IMR-90 (cell line): ENCODE measurements around the gene NT5DC2. TPM values are rescaled to one million over a fixed set of nuclear protein-coding genes. Genes with fewer than 3 reads are reported as not detected.
A peak's percentile ranks its signal among the peaks of the same experiment; 100 is the strongest.

ENCODE experiments used
- ATAC-seq: fragments of 200-7000 bp; cut with Tn5 transposase; 2 replicates; pipeline ENCODE4 v1.9.1; 2020; ENCODE audit warnings: low read depth, mild to moderate bottlenecking, moderate library complexity
- BruUV-seq: library from RNA; stranded (reverse); fragments of 400-500 nt; replicated peaks from 2 replicates; lab custom pipeline; 2021; lab: Mats Ljungman, UMichigan
- CTCF ChIA-PET: fragments of 300-600 bp; formaldehyde crosslinking; extraction: SDS; loops from one replicate; lab custom pipeline; 2021; ENCODE audit warnings: antibody characterized with exemption; lab: Yijun Ruan, JAX
- POLR2A ChIA-PET: fragments of 300-600 bp; sonication (Branson Sonifier 250); formaldehyde crosslinking; loops from one replicate; lab custom pipeline; 2022; ENCODE audit warnings: antibody characterized with exemption; ENCODE audit not compliant: unreplicated experiment; lab: Charles Lee
- DNase-seq: peaks from one replicate; pipeline ENCODE4 v3.0.0; 2013
- H2AFZ ChIP-seq: replicated peaks from 2 replicates; pipeline ENCODE3; 2013; ENCODE audit warnings: low read length, mild to moderate bottlenecking; ENCODE audit not compliant: poor library complexity
- H2AK5ac ChIP-seq: 2 replicates; pipeline ENCODE4 v1.6.1; 2013; ENCODE audit warnings: low read depth, low read length, inconsistent platforms
- H2AK9ac ChIP-seq: replicated peaks from 2 replicates; pipeline ENCODE3; 2013; ENCODE audit warnings: mild to moderate bottlenecking, low read depth, low read length, moderate library complexity; ENCODE audit not compliant: poor library complexity
- H2BK120ac ChIP-seq: 2 replicates; pipeline ENCODE4 v1.6.1; 2013; ENCODE audit warnings: low read depth, low read length, inconsistent platforms
- H2BK15ac ChIP-seq: 3 replicates; pipeline ENCODE4 v1.6.1; 2013; ENCODE audit warnings: low read depth, low read length, inconsistent platforms
- H2BK20ac ChIP-seq: 2 replicates; pipeline ENCODE4 v1.6.1; 2013; ENCODE audit warnings: low read depth, mild to moderate bottlenecking, inconsistent platforms, low read length, moderate library complexity
- H2BK5ac ChIP-seq: 2 replicates; pipeline ENCODE4 v1.6.1; 2013; ENCODE audit warnings: mild to moderate bottlenecking, low read depth, low read length, inconsistent platforms; ENCODE audit not compliant: poor library complexity, severe bottlenecking
- H3K14ac ChIP-seq: replicated peaks from 2 replicates; pipeline ENCODE4 v1.6.1; 2013; ENCODE audit warnings: low read depth, low read length, inconsistent platforms
- H3K18ac ChIP-seq: 2 replicates; pipeline ENCODE4 v1.6.1; 2013; ENCODE audit warnings: low read depth, low read length, control low read depth
- H3K23ac ChIP-seq: 2 replicates; pipeline ENCODE4 v1.6.1; 2013; ENCODE audit warnings: low read depth, low read length, inconsistent platforms
- H3K27ac ChIP-seq: 2 replicates; pipeline ENCODE4 v1.5.1; 2013; ENCODE audit warnings: mild to moderate bottlenecking, control low read depth, low read length; ENCODE audit not compliant: insufficient read depth
- H3K27me3 ChIP-seq: 2 replicates; pipeline ENCODE4 v1.6.1; 2013; ENCODE audit warnings: low read length; ENCODE audit not compliant: control insufficient read depth, insufficient read depth
- H3K36me3 ChIP-seq: 2 replicates; pipeline ENCODE4 v1.6.1; 2013; ENCODE audit warnings: low read length, mixed read lengths; ENCODE audit not compliant: control insufficient read depth, insufficient read depth
- H3K4ac ChIP-seq: 2 replicates; pipeline ENCODE4 v1.6.1; 2013; ENCODE audit warnings: low read depth, low read length, inconsistent platforms
- H3K4me1 ChIP-seq: 2 replicates; pipeline ENCODE4 v1.6.1; 2013; ENCODE audit warnings: low read length, mixed read lengths; ENCODE audit not compliant: control insufficient read depth, insufficient read depth
- H3K4me2 ChIP-seq: 2 replicates; pipeline ENCODE4 v1.6.1; 2013; ENCODE audit warnings: low read depth, mild to moderate bottlenecking, control low read depth, low read length, moderate library complexity
- H3K4me3 ChIP-seq: 2 replicates; pipeline ENCODE4 v1.5.1; 2013; ENCODE audit warnings: low read depth, mild to moderate bottlenecking, control low read depth, low read length, moderate library complexity; ENCODE audit not compliant: insufficient read depth
- H3K56ac ChIP-seq: 2 replicates; pipeline ENCODE4 v1.6.1; 2013; ENCODE audit warnings: low read length, inconsistent platforms; ENCODE audit not compliant: insufficient read depth; ENCODE audit errors: extremely low read depth
- H3K79me1 ChIP-seq, 2 experiments: 2 replicates each; pipeline ENCODE4 v1.6.1; 2013; ENCODE audit warnings: low read length in 2 of 2, inconsistent platforms in 1 of 2, low read depth in 1 of 2
- H3K9ac ChIP-seq: 2 replicates; pipeline ENCODE4 v1.6.1; 2013; ENCODE audit warnings: low read depth, low read length, control low read depth
- H3K9me1 ChIP-seq: 2 replicates; pipeline ENCODE4 v1.6.1; 2013; ENCODE audit warnings: low read length, inconsistent platforms; ENCODE audit not compliant: insufficient read depth
- H3K9me3 ChIP-seq: 2 replicates; pipeline ENCODE4 v1.6.1; 2013; ENCODE audit warnings: low read length; ENCODE audit not compliant: control insufficient read depth, insufficient read depth
- H4K20me1 ChIP-seq: 2 replicates; pipeline ENCODE4 v1.6.1; 2013; ENCODE audit warnings: low read length, inconsistent platforms; ENCODE audit not compliant: insufficient read depth
- H4K5ac ChIP-seq: 2 replicates; pipeline ENCODE4 v1.6.1; 2013; ENCODE audit warnings: mild to moderate bottlenecking, low read depth, low read length, control low read depth
- H4K8ac ChIP-seq, 2 experiments: 2 replicates each; pipeline ENCODE4 v1.6.1; 2013; ENCODE audit warnings: low read depth in 2 of 2, low read length in 2 of 2, control low read depth in 1 of 2, inconsistent platforms in 1 of 2
- H4K91ac ChIP-seq: 2 replicates; pipeline ENCODE4 v1.6.1; 2013; ENCODE audit warnings: low read depth, low read length, inconsistent platforms; ENCODE audit not compliant: insufficient read depth
- CEBPB ChIP-seq: IDR thresholded peaks from 2 replicates; pipeline ENCODE4 v1.6.1; 2012; ENCODE audit warnings: low read depth, low read length, improper control_type of control experiment
- CHD1 ChIP-seq: IDR thresholded peaks from 2 replicates; pipeline ENCODE4 v1.6.1; 2012; ENCODE audit warnings: low read depth, low read length, improper control_type of control experiment
- FOS ChIP-seq: fragments of 150-350 bp; IDR thresholded peaks from 2 replicates; pipeline ENCODE4 v1.6.1; 2016; ENCODE audit warnings: low read depth, low read length
- MAFK ChIP-seq: IDR thresholded peaks from 2 replicates; pipeline ENCODE4 v1.6.1; 2012; ENCODE audit warnings: low read depth, low read length, improper control_type of control experiment
- MAZ ChIP-seq: IDR thresholded peaks from 2 replicates; pipeline ENCODE4 v1.6.1; 2012; ENCODE audit warnings: low read depth, mild to moderate bottlenecking, low read length, improper control_type of control experiment, moderate library complexity, borderline replicate concordance
- MXI1 ChIP-seq: IDR thresholded peaks from 2 replicates; pipeline ENCODE4 v1.6.1; 2012; ENCODE audit warnings: low read depth, mild to moderate bottlenecking, low read length, moderate library complexity, borderline replicate concordance
- NFE2L2 ChIP-seq: fragments of 150-350 bp; IDR thresholded peaks from 2 replicates; pipeline ENCODE4 v1.6.1; 2016; ENCODE audit warnings: low read depth, mild to moderate bottlenecking, low read length
- POLR2A ChIP-seq: IDR thresholded peaks from 2 replicates; pipeline ENCODE4 v1.6.1; 2012; ENCODE audit warnings: mild to moderate bottlenecking, low read depth, low read length
- RAD21 ChIP-seq: IDR thresholded peaks from 2 replicates; pipeline ENCODE4 v1.6.1; 2012; ENCODE audit warnings: low read length, improper control_type of control experiment
- RCOR1 ChIP-seq: IDR thresholded peaks from 2 replicates; pipeline ENCODE4 v1.6.1; 2012; ENCODE audit warnings: mild to moderate bottlenecking, low read length, improper control_type of control experiment; ENCODE audit not compliant: insufficient replicate concordance
- RFX5 ChIP-seq: IDR thresholded peaks from 2 replicates; pipeline ENCODE4 v1.8.0; 2012; ENCODE audit warnings: low read depth, mild to moderate bottlenecking, low read length, moderate library complexity
- SMC3 ChIP-seq: fragments of 150-350 bp; IDR thresholded peaks from 2 replicates; pipeline ENCODE4 v1.6.1; 2016; ENCODE audit warnings: low read depth, mild to moderate bottlenecking, antibody characterized with exemption, low read length, moderate library complexity
- WGBS, 2 experiments: methylation state at CpG; one replicate each; pipeline versions ENCODE4 v1.1.5 to v1.1.7; 2013; ENCODE audit warnings: missing lambda C conversion rate in 2 of 2; ENCODE audit not compliant: insufficient read length in 1 of 2; ENCODE audit errors: extremely low coverage in 2 of 2; 5-methylcytosine and 5-hydroxymethylcytosine counted together
- dilution Hi-C: fragments of 300-500 bp; cut with HindIII; formaldehyde crosslinking; loops from one replicate; pipeline ENCODE4 v1.14.3; 2018; ENCODE audit warnings: low sequenced_read_pairs; ENCODE audit not compliant: unreplicated experiment
- in situ Hi-C: fragments of 300-500 bp; cut with MboI; formaldehyde crosslinking; loops from 3 replicates; pipeline ENCODE4 v1.14.3; 2019; ENCODE audit warnings: low sequenced_read_pairs, inconsistent platforms, mixed read lengths
- intact Hi-C: fragments of 100-400 bp; cut with micrococcal nuclease; formaldehyde crosslinking; loops from 2 replicates; pipeline ENCODE4 v1.10.0; 2022
- polyA plus RNA-seq, 3 experiments: library from polyadenylated mRNA; depleted of rRNA; stranded (reverse); fragments of >200 nt; gene quantifications; 2 replicates each; pipeline ENCODE4 v1.2.3, GENCODE V29; 2012; ENCODE audit warnings: low replicate concordance in 1 of 3
- total RNA-seq: library from RNA; depleted of rRNA; stranded (reverse); fragments of >200 nt; gene quantifications from 2 replicates; pipeline ENCODE4 v1.2.3, GENCODE V29; 2012
- TF ChIP-seq, protein P1 (sequence below): conservative IDR thresholded peaks from 2 replicates; pipeline ENCODE4 v1.5.1; 2012; ENCODE audit warnings: mild to moderate bottlenecking, low read depth, low read length, improper control_type of control experiment
- TF ChIP-seq, protein P2 (sequence below): fragments of 150-350 bp; IDR thresholded peaks from 2 replicates; pipeline ENCODE4 v1.6.1; 2016; ENCODE audit warnings: low read depth, mild to moderate bottlenecking, low read length, moderate library complexity, borderline replicate concordance
- TF ChIP-seq, protein P3 (sequence below): fragments of 150-350 bp; IDR thresholded peaks from 2 replicates; pipeline ENCODE4 v1.6.1; 2017; ENCODE audit warnings: mild to moderate bottlenecking, antibody characterized with exemption, low read length, low read depth

The NT5DC2 gene
- total and polyA plus RNA-seq, 2 of the 4 experiments (the other 2 are of a cell fraction) = 161 to 200 TPM

DNA sequence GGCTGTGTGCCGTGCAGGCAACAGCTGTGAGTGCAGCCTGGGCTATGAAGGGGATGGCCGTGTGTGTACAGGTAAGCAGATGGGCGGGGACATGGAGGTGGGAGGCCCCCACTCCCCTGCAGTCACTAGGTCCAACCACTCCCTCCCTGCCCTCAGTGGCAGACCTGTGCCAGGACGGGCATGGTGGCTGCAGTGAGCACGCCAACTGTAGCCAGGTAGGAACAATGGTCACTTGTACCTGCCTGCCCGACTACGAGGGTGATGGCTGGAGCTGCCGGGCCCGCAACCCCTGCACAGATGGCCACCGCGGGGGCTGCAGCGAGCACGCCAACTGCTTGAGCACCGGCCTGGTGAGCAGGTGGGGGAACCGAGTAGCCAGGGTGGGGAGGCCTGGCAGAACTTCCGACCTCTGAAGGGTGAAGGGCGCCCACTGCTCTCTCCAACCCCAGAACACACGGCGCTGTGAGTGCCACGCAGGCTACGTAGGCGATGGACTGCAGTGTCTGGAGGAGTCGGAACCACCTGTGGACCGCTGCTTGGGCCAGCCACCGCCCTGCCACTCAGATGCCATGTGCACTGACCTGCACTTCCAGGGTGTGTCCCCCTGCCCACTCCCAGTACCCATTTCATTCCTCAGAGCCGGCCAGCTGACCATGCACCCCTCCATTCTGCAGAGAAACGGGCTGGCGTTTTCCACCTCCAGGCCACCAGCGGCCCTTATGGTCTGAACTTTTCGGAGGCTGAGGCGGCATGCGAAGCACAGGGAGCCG, 11.6 kb downstream of the NT5DC2 start:
- DNase-seq (no peak), ATAC-seq (no peak)
- Histone ChIP-seq H3K36me3 (peaks cover 36% of the 10 kb centered on the region), H3K27ac (no peak overlapping the region), H4K8ac (no peak overlapping the region), H3K9me3 (no peaks in the 10 kb centered on the region), H4K5ac (no peak overlapping the region), H2BK120ac (no peak overlapping the region), H3K9me1 (peaks cover 11% of the 10 kb centered on the region; the same call in 1 of the 2 replicates), H4K91ac (no peak overlapping the region), H2AK5ac (no peak overlapping the region), H3K18ac (no peak overlapping the region), H2BK5ac (no peak overlapping the region), H3K14ac (no peak overlapping the region), H2BK20ac (no peak overlapping the region), H3K4me3 (no peak overlapping the region), H2BK15ac (no peak overlapping the region), H2AFZ (no peak overlapping the region), H3K4ac (no peak overlapping the region), H3K56ac (no peak overlapping the region), H4K20me1 (peaks cover 6% of the 10 kb centered on the region), H3K9ac (no peak overlapping the region), H3K27me3 (no peaks in the 10 kb centered on the region; the same call in 1 of the 2 replicates), H3K4me2 (no peak overlapping the region), H2AK9ac (peak overlapping the region; percentile 78), H3K23ac (no peak overlapping the region), H3K79me1 (peaks cover 0 to 18% of the 10 kb centered on the region in 2 experiments; a peak in 2 of 4 replicates), H3K4me1 (peaks cover 1% of the 10 kb centered on the region; the same call in 1 of the 2 replicates)
- BruUV-seq = no TSS peak
- dilution Hi-C loops (no loop called here), in situ Hi-C loops (no loop called here), intact Hi-C loops (no loop called here)
- WGBS, 2 experiments = 90% methylated on average over 18 of the region's 33 CpGs; no CpG with 5 or more reads in 1 of the 2 experiments
- ChIA-PET CTCF (no interaction called here), POLR2A (no interaction called here)
- TF ChIP-seq FOS (no peak), RCOR1 (no peak), SMC3 (no peak), MXI1 (no peak), MAFK (no peak), RAD21 (no peak), CEBPB (no peak), CHD1 (no peak), NFE2L2 (no peak), POLR2A (no peak), MAZ (no peak), RFX5 (no peak)
- TF ChIP-seq, protein P1, sequence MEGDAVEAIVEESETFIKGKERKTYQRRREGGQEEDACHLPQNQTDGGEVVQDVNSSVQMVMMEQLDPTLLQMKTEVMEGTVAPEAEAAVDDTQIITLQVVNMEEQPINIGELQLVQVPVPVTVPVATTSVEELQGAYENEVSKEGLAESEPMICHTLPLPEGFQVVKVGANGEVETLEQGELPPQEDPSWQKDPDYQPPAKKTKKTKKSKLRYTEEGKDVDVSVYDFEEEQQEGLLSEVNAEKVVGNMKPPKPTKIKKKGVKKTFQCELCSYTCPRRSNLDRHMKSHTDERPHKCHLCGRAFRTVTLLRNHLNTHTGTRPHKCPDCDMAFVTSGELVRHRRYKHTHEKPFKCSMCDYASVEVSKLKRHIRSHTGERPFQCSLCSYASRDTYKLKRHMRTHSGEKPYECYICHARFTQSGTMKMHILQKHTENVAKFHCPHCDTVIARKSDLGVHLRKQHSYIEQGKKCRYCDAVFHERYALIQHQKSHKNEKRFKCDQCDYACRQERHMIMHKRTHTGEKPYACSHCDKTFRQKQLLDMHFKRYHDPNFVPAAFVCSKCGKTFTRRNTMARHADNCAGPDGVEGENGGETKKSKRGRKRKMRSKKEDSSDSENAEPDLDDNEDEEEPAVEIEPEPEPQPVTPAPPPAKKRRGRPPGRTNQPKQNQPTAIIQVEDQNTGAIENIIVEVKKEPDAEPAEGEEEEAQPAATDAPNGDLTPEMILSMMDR = no peak
- TF ChIP-seq, protein P2, sequence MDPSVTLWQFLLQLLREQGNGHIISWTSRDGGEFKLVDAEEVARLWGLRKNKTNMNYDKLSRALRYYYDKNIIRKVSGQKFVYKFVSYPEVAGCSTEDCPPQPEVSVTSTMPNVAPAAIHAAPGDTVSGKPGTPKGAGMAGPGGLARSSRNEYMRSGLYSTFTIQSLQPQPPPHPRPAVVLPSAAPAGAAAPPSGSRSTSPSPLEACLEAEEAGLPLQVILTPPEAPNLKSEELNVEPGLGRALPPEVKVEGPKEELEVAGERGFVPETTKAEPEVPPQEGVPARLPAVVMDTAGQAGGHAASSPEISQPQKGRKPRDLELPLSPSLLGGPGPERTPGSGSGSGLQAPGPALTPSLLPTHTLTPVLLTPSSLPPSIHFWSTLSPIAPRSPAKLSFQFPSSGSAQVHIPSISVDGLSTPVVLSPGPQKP = no peak
- TF ChIP-seq, protein P3, sequence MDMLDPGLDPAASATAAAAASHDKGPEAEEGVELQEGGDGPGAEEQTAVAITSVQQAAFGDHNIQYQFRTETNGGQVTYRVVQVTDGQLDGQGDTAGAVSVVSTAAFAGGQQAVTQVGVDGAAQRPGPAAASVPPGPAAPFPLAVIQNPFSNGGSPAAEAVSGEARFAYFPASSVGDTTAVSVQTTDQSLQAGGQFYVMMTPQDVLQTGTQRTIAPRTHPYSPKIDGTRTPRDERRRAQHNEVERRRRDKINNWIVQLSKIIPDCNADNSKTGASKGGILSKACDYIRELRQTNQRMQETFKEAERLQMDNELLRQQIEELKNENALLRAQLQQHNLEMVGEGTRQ = no peak
